Measurements from ENCODE around the gene ADAMTS18.
"Not testable (repeated sequence)": the region's sequence is repeated elsewhere in the genome, so short reads cannot be mapped to it uniquely, and the experiment has no call there.

ADAMTS18 gene

GRCh38 chr16:77242471-77242870 is 192.4 kb downstream of the ADAMTS18 start:
- intact Hi-C loops (cut with micrococcal nuclease); H3K4me1 Mint-ChIP-seq (ENCODE audit: low read depth); H3K9me3 Mint-ChIP-seq; H3K27me3 Mint-ChIP-seq; H3K4me3 Mint-ChIP-seq; H3K27ac Mint-ChIP-seq; H3K36me3 Mint-ChIP-seq (ENCODE audit: low read depth): not testable (repeated sequence)

- intact Hi-C loops (cut with micrococcal nuclease) = no loop called here
- peaks cover 5% of the 10 kb centered on the region for H3K4me1 Mint-ChIP-seq (ENCODE audit: low read depth)
- no peak overlapping the region for H3K27ac Mint-ChIP-seq
Measured at GRCh38 chr16:77238593-77238992, 196.2 kb downstream of the ADAMTS18 start.

GRCh38 chr16:77236063-77236511 is 198.7 kb downstream of the ADAMTS18 start:
- Mint-ChIP-seq H3K4me3 (peak overlapping the region; percentile 59), H3K27me3 (peaks cover 17% of the 10 kb centered on the region), H3K36me3 (ENCODE audit: low read depth) (no peaks in the 10 kb centered on the region), H3K4me1 (ENCODE audit: low read depth) (peaks cover 5% of the 10 kb centered on the region), H3K9me3 (no peaks in the 10 kb centered on the region), H3K27ac (no peak overlapping the region)
- intact Hi-C loops (cut with micrococcal nuclease) = loop anchor here (1.0 kb wide), 1 partner anchor 348 kb away; no protein-coding TSS in a partner anchor

More at GRCh38 chr16:77238593-77238992, 196.2 kb downstream of the ADAMTS18 start:
- Mint-ChIP-seq H3K9me3 (no peaks in the 10 kb centered on the region), H3K27me3 (peaks cover 12% of the 10 kb centered on the region), H3K36me3 (ENCODE audit: low read depth) (no peaks in the 10 kb centered on the region), H3K4me3 (no peak overlapping the region)

GRCh38 chr16:77234611-77235010 is 200.2 kb downstream of the ADAMTS18 start:
- H3K36me3 Mint-ChIP-seq (ENCODE audit: low read depth) = no peaks in the 10 kb centered on the region
- H3K27me3 Mint-ChIP-seq = peaks cover 17% of the 10 kb centered on the region
- intact Hi-C loops (cut with micrococcal nuclease) = no loop called here
- H3K27ac Mint-ChIP-seq = no peak overlapping the region
- H3K4me3 Mint-ChIP-seq = no peak overlapping the region
- H3K4me1 Mint-ChIP-seq (ENCODE audit: low read depth) = peaks cover 5% of the 10 kb centered on the region
- H3K9me3 Mint-ChIP-seq = no peaks in the 10 kb centered on the region

- Mint-ChIP-seq H3K36me3 (ENCODE audit: low read depth) (no peaks in the 10 kb centered on the region), H3K4me3 (no peak overlapping the region), H3K27ac (no peak overlapping the region), H3K4me1 (ENCODE audit: low read depth) (peaks cover 5% of the 10 kb centered on the region), H3K9me3 (no peaks in the 10 kb centered on the region), H3K27me3 (peaks cover 17% of the 10 kb centered on the region)
- intact Hi-C loops (cut with micrococcal nuclease) = no loop called here
Measured at GRCh38 chr16:77233799-77234519, 200.9 kb downstream of the ADAMTS18 start.

All from dendritic cell treated with granulocyte-macrophage colony-stimulating factor and Interleukin-4, amounts not matched to agents 40 ng/mL and 50 ng/mL, for 4 days (primary cell).